ENCODE results near the gene ANTXR2. TPM values are rescaled to one million over a fixed set of nuclear protein-coding genes. Genes with fewer than 3 reads are reported as not detected.

ANTXR2 gene
- total RNA-seq, 4 donors from 2014 or later = 51.8 to 182 (median 144) TPM

- TF ChIP-seq, protein P1, sequence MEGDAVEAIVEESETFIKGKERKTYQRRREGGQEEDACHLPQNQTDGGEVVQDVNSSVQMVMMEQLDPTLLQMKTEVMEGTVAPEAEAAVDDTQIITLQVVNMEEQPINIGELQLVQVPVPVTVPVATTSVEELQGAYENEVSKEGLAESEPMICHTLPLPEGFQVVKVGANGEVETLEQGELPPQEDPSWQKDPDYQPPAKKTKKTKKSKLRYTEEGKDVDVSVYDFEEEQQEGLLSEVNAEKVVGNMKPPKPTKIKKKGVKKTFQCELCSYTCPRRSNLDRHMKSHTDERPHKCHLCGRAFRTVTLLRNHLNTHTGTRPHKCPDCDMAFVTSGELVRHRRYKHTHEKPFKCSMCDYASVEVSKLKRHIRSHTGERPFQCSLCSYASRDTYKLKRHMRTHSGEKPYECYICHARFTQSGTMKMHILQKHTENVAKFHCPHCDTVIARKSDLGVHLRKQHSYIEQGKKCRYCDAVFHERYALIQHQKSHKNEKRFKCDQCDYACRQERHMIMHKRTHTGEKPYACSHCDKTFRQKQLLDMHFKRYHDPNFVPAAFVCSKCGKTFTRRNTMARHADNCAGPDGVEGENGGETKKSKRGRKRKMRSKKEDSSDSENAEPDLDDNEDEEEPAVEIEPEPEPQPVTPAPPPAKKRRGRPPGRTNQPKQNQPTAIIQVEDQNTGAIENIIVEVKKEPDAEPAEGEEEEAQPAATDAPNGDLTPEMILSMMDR (IDR thresholded peaks at IDR 0.05) = no peak
- no peak for TF ChIP-seq POLR2A (IDR thresholded peaks at IDR 0.05)
- no peaks in the 10 kb centered on the region for H3K9me3 ChIP-seq
- no peaks in the 10 kb centered on the region for H3K36me3 ChIP-seq
- peaks cover 0 to 4% of the 10 kb centered on the region in 2 donors for H3K4me1 ChIP-seq
- H3K4me3 ChIP-seq = no peak overlapping the region
- intact Hi-C loops (cut with DNase I; ENCODE audit: low total_unique reads) = no loop called here
- no peak for DNase-seq
- no peaks in the 10 kb centered on the region for H3K27me3 ChIP-seq
- H3K27ac ChIP-seq = no peak overlapping the region
Observed at GRCh38 chr4:80079255-80079923, 6.4 kb upstream of the ANTXR2 start.

DNA sequence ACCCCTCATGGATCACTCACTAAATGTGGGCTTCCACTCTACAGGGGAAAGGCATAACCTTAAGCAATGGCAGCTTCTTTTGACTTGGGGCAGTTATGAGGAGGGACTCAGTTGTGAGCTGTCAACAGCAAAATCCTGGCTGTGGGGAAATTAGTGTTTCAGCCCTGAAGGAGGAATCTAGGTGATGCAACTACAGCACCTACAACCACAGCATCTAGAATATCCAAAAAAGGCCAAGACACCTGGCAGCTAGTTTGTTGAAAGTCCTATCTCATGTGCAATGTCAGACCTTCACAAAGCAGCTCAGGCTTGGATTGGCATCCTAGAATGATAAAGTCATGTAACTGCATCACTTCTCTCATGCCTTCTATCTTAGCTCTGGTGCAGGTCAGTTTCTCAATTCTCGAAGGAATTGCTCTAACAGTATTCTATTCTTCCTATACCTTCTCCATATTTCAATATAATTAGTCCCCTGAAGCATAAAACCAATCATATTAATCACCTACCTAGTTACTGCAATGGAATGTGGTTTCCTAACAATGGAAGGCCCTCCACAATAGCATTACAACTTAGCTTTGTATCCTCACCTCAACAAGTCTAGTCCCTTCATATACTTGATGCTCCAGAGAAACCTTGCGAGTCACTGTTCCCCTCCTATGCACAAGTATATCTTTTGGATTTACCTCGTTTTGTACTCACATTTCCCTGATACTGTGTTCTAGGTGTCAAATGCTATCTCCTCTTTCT is 5.5 kb upstream of the ANTXR2 start:
- TF ChIP-seq, protein P1 (IDR thresholded peaks at IDR 0.05) = no peak
- TF ChIP-seq POLR2A (IDR thresholded peaks at IDR 0.05) = no peak
- intact Hi-C loops (cut with DNase I; ENCODE audit: low total_unique reads) = no loop called here
- Histone ChIP-seq H3K36me3 (no peaks in the 10 kb centered on the region), H3K4me3 (no peak overlapping the region), H3K4me1 (peaks cover 0 to 6% of the 10 kb centered on the region in 2 donors), H3K27ac (no peak overlapping the region), H3K27me3 (no peaks in the 10 kb centered on the region), H3K9me3 (no peaks in the 10 kb centered on the region)
- DNase-seq = no peak

- Histone ChIP-seq H3K9me3 (no peaks in the 10 kb centered on the region), H3K36me3 (no peaks in the 10 kb centered on the region), H3K4me3 (no peak overlapping the region), H3K27me3 (no peaks in the 10 kb centered on the region), H3K4me1 (peaks cover 0 to 6% of the 10 kb centered on the region in 2 donors), H3K27ac (no peak overlapping the region)
- DNase-seq = no peak
- intact Hi-C loops (cut with DNase I; ENCODE audit: low total_unique reads) = no loop called here
- TF ChIP-seq, protein P1 (IDR thresholded peaks at IDR 0.05) = no peak
- TF ChIP-seq POLR2A (IDR thresholded peaks at IDR 0.05) = no peak
Observed at GRCh38 chr4:80077639-80078038, 4.6 kb upstream of the ANTXR2 start.

- no peaks in the 10 kb centered on the region for H3K9me3 ChIP-seq
- TF ChIP-seq, protein P1 (IDR thresholded peaks at IDR 0.05) = no peak
- no peak for TF ChIP-seq POLR2A (IDR thresholded peaks at IDR 0.05)
- H3K36me3 ChIP-seq = no peaks in the 10 kb centered on the region
- no peaks in the 10 kb centered on the region for H3K27me3 ChIP-seq
- DNase-seq = no peak
- peaks cover 0 to 6% of the 10 kb centered on the region in 2 donors for H3K4me1 ChIP-seq
- intact Hi-C loops (cut with DNase I; ENCODE audit: low total_unique reads) = no loop called here
- H3K4me3 ChIP-seq = no peak overlapping the region
- H3K27ac ChIP-seq = peak overlapping the region in 1 of 2 donors; percentile 98
Observed at GRCh38 chr4:80076681-80077080, 3.7 kb upstream of the ANTXR2 start.

- Histone ChIP-seq H3K27ac (peak overlapping the region in 1 of 2 donors; percentile 98), H3K27me3 (no peaks in the 10 kb centered on the region), H3K36me3 (no peaks in the 10 kb centered on the region), H3K4me1 (peaks cover 0 to 6% of the 10 kb centered on the region in 2 donors), H3K4me3 (no peak overlapping the region), H3K9me3 (no peaks in the 10 kb centered on the region)
- intact Hi-C loops (cut with DNase I; ENCODE audit: low total_unique reads) = no loop called here
- DNase-seq = no peak
- TF ChIP-seq, protein P1 (IDR thresholded peaks at IDR 0.05) = no peak
- no peak for TF ChIP-seq POLR2A (IDR thresholded peaks at IDR 0.05)
Observed at GRCh38 chr4:80075995-80076675, 3.1 kb upstream of the ANTXR2 start.

All from uterus (tissue), 4 donors.